Colonic mucosa (tissue), 4 donors: ENCODE data around the gene RNF17. TPM values are rescaled to one million over a fixed set of nuclear protein-coding genes. Genes with fewer than 3 reads are reported as not detected.

ENCODE experiments used
- DNase-seq: peaks from one replicate; pipeline ENCODE4 v3.0.0-alpha.2; 2020
- H3K27ac ChIP-seq: fragments of 200-600 bp; one replicate; pipeline ENCODE4 v1.8.0; 2021
- H3K27me3 ChIP-seq: fragments of 200-600 bp; one replicate; pipeline ENCODE4 v1.8.0; 2021
- H3K36me3 ChIP-seq: fragments of 200-600 bp; one replicate; pipeline ENCODE4 v1.8.0; 2021
- H3K4me1 ChIP-seq: fragments of 200-600 bp; one replicate; pipeline ENCODE4 v1.8.0; 2021; ENCODE audit warnings: mild to moderate bottlenecking
- H3K4me3 ChIP-seq: fragments of 200-600 bp; one replicate; pipeline ENCODE4 v1.8.0; 2021
- H3K9ac ChIP-seq, 2 donors: one replicate each; pipeline ENCODE4 v1.7.0; 2013; ENCODE audit warnings: control low read depth in 2 of 2, low read depth in 2 of 2, low read length in 2 of 2
- H3K9me3 ChIP-seq: fragments of 200-600 bp; one replicate; pipeline ENCODE4 v1.8.0; 2021
- CTCF ChIP-seq: fragments of 200-600 bp; IDR thresholded peaks from one replicate; pipeline ENCODE4 v1.8.0; 2022; ENCODE audit warnings: antibody characterized with exemption, mild to moderate bottlenecking
- intact Hi-C: fragments of 100-400 bp; cut with DNase I; formaldehyde crosslinking; loops from one replicate; pipeline ENCODE4 v1.14.1; 2022
- total RNA-seq, 2 donors: library from RNA; stranded (reverse); fragmentation: NEBNext Ultra II Directional in 1 of 2; extraction: Animal tissue kit (Norgen Biotek cat#: 25700) in 1 of 2; gene quantifications; one replicate each; pipeline ENCODE4 v1.2.1, GENCODE V29; 2021
- donor health status: healthy.
- donor health status: DM: no; HTN: no; CAD: no.
- donor health status: DM: no; HTN: no; CAD: no.

Gene RNF17
- total RNA-seq, 2 donors from 2014 or later = not detected

DNA sequence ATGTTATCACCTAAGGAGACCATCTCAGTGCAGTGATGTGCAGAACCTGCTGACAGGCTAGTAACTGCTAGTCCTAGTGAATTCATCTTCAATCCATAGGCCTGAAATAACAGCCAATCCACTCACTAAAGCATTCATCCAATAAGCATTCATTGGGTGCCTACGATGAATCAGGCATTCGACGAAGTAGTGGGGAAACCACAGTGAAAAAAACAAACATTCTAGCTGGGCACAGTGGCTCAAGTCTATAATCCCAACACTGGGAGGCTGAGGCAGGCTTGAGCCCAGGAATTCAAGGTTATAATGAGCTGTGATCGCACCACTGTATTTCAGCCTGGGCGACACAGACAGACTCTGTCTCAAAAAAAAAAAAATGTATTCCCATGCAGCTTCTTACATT is 135.6 kb downstream of the RNF17 start:
- Histone ChIP-seq H3K36me3 (no peaks in the 10 kb centered on the region), H3K4me1 (no peaks in the 10 kb centered on the region), H3K4me3 (no peak overlapping the region), H3K27ac (no peak overlapping the region), H3K9ac (no peak overlapping the region), H3K9me3 (no peaks in the 10 kb centered on the region), H3K27me3 (no peaks in the 10 kb centered on the region)
- intact Hi-C loops = no loop called here
- no peak for TF ChIP-seq CTCF
- DNase-seq = no peak

DNA sequence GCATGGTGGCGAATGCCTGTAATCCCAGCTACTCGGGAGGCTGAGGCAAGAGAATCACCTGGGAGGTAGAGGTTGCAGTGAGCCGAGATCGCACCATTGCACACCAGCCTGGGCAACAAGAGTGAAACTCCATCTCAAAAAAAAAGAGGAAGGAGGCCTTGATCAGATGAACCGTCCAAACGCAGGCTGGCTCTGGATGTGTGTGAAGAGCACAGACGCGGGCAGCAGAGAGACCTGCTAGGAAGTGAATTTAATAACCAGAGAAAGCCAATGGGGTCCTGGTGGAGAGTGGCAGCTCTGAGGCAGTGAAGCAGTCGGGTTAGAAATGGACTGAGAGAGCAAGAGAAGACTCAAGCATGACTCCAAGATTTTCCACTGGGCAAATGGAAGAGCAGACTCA is 136.5 kb downstream of the RNF17 start:
- intact Hi-C loops = no loop called here
- DNase-seq = no peak
- H3K4me3 ChIP-seq = no peak overlapping the region
- H3K27ac ChIP-seq = no peak overlapping the region
- no peaks in the 10 kb centered on the region for H3K4me1 ChIP-seq
- TF ChIP-seq CTCF = no peak
- H3K36me3 ChIP-seq = no peaks in the 10 kb centered on the region
- no peaks in the 10 kb centered on the region for H3K27me3 ChIP-seq
- no peaks in the 10 kb centered on the region for H3K9me3 ChIP-seq
- H3K9ac ChIP-seq = no peak overlapping the region

DNA sequence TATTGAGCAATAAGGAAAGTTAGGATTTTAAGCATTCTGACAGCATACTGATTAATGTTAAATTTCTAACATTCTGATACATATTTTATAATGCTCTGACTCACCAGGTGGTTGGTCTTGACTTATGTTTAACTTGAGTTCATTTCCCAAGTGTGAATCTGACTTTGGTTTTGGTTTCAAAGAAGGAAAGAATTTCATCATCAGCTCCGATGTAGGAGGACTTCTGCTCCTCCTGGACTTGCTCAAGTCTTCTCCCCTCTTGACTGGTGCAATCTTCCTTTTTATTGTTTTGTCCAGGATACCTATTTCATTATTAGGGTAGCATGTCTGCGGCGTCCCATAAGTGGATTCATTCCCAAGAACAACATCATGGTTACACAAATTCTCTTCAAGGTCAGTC is 141.3 kb downstream of the RNF17 start:
- no peak overlapping the region for H3K9ac ChIP-seq
- DNase-seq = no peak
- peaks cover under 1% of the 10 kb centered on the region for H3K4me1 ChIP-seq
- H3K36me3 ChIP-seq = no peaks in the 10 kb centered on the region
- H3K4me3 ChIP-seq = no peak overlapping the region
- no peaks in the 10 kb centered on the region for H3K27me3 ChIP-seq
- no peak for TF ChIP-seq CTCF
- intact Hi-C loops = no loop called here
- H3K9me3 ChIP-seq = no peaks in the 10 kb centered on the region
- H3K27ac ChIP-seq = no peak overlapping the region

DNA sequence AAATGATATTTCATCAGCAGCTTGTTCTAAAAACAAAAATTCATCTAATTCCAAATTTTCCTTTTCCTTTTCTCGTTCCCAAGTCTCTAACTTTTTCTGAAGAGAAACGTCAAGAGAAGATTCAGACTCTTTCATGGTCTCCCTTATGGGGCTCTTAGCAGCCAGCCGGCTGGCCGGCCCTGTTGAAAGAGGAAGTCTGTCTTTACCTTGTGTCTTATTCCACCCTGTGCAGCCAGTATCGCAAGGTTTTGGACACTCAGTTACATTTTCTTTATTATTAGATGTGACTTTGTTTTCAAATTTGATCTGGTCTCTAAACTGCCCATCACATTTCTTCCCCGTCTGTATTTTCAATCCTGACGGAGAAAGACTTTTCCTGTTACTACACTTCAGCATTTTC is 142.3 kb downstream of the RNF17 start:
- H3K9me3 ChIP-seq = no peaks in the 10 kb centered on the region
- no peak overlapping the region for H3K4me3 ChIP-seq
- H3K27ac ChIP-seq = no peak overlapping the region
- intact Hi-C loops = no loop called here
- H3K27me3 ChIP-seq = no peaks in the 10 kb centered on the region
- H3K9ac ChIP-seq = no peak overlapping the region
- H3K4me1 ChIP-seq = peaks cover 4% of the 10 kb centered on the region
- H3K36me3 ChIP-seq = no peaks in the 10 kb centered on the region
- TF ChIP-seq CTCF = no peak
- DNase-seq = no peak

GRCh38 chr13:24910502-24911132 is 146.6 kb downstream of the RNF17 start:
- H3K9me3 ChIP-seq = no peaks in the 10 kb centered on the region
- peak overlapping the region; percentile 36 for H3K27ac ChIP-seq
- peaks cover 4% of the 10 kb centered on the region for H3K4me1 ChIP-seq
- no peak overlapping the region for H3K9ac ChIP-seq
- H3K27me3 ChIP-seq = no peaks in the 10 kb centered on the region
- intact Hi-C loops = no loop called here
- peak; percentile 41 for DNase-seq
- H3K4me3 ChIP-seq = no peak overlapping the region
- no peaks in the 10 kb centered on the region for H3K36me3 ChIP-seq
- TF ChIP-seq CTCF = no peak
